GM03348 (cell line): ENCODE data around the gene SOX10.

Experiments
- DNase-seq: peaks from one replicate; pipeline ENCODE4 v3.0.0; 2012; ENCODE audit warnings: low spot score

SOX10 gene

GRCh38 chr22:38016182-38017151, 32.1 kb upstream of the SOX10 start:
- DNase-seq = peak; percentile 60

- DNase-seq = no peak
These were observed 29.7 kb upstream of the SOX10 start for GRCh38 chr22:38014083-38014482.

- DNase-seq = no peak
These were observed 28.3 kb upstream of the SOX10 start for GRCh38 chr22:38012604-38013072.

DNA sequence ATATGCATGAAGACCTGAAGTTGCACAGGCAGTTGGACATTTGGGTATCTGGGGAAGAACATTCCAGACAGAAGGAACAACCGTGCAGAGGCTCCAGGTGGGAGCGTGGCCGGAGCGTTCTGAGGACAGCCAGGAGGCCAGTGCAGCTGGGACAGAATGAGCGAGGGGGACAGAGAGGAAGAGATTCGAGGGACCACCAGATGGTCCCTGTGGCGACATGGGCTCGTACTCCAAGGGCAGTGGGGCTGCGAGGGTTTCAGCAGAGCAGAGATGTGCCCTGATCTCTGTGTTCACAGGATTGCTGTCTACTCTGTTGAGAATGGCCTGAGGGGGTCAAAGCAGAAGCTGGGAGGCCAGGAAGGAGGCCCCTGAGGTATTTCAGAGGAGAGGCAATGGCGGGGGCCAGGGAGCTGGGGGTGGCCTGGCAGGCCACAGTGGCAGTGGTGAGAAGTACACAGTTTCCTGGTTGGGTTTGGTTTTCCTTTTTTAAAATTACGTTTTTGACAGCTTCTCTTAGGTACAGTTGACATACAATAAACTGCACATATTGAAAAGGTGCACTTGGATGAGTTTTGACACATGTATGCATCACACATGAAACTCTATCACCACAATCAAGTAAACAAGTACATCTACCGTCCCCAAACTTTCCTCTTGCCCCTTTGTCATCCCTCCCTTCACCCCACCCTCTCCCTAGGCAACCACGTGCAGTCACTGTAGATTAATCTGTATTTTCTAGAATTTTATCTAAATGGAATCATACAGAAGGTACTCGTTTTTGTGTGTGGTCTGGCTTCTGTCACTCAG, 24.8 kb upstream of the SOX10 start:
- no peak for DNase-seq

DNA sequence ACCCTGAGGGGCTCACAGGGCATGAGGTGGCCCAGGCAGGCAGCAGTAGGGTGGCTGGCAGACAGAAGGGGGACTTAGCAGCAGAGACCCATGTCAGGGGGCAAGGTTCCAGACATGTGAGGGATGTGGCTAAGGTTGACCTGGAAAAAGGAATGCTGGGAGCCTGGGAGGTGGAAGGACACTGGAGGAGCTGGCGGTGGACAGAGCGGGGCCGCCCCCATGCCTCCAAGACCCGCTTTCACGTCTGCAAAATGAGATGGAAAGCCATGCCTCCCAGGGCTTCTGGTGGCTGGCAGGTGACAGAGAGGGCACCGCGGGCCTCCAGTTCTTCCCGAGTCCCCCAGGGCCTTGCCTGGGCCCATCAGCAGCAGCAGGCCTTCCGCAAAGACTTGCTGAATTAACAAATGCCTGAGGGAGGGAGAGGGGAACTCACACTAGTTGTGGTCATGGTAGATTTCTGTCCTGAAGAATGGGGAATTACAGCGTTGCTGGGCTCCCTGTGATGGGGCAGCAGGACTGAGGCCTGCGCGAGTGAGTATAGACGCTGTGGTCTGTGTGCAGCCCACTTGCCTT, 23.1 kb upstream of the SOX10 start:
- no peak for DNase-seq

GRCh38 chr22:38006906-38007305, 22.6 kb upstream of the SOX10 start:
- no peak for DNase-seq

GRCh38 chr22:38005943-38006342, 21.6 kb upstream of the SOX10 start:
- no peak for DNase-seq

DNA sequence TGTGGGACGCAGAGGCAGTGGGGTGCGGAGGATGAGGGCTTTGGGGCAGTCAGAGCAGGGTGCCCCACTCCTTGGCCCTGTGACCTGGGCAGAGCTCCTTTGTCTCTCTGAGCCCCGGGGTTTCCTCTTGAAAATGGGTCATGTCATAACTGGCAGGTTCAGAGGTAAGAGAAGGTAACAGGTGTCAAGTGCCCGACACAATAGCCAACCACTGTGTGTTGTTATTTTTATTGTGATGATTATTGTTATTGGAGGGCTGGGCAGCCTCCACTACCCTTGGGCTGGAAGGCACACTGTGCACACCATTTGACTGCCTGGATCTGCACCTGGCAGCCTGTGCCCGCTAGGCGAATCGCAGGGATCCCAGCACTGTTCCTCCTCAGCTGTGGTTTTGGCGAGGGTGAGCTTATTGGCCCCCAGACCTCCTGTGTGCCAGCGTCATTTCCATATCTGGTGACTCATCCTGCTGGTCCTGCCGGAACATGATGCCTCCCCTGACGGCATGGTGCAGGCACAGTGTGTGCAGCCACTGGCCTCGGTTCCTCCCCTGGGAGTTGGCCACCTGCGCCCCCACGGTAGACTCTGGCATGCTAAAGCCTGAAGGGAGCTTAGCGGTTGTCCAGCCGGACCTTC, 15.4 kb upstream of the SOX10 start:
- no peak for DNase-seq

- no peak for DNase-seq
These were observed 14.9 kb upstream of the SOX10 start for GRCh38 chr22:37999236-37999635.

GRCh38 chr22:37998543-37998942, 14.2 kb upstream of the SOX10 start:
- no peak for DNase-seq

DNA sequence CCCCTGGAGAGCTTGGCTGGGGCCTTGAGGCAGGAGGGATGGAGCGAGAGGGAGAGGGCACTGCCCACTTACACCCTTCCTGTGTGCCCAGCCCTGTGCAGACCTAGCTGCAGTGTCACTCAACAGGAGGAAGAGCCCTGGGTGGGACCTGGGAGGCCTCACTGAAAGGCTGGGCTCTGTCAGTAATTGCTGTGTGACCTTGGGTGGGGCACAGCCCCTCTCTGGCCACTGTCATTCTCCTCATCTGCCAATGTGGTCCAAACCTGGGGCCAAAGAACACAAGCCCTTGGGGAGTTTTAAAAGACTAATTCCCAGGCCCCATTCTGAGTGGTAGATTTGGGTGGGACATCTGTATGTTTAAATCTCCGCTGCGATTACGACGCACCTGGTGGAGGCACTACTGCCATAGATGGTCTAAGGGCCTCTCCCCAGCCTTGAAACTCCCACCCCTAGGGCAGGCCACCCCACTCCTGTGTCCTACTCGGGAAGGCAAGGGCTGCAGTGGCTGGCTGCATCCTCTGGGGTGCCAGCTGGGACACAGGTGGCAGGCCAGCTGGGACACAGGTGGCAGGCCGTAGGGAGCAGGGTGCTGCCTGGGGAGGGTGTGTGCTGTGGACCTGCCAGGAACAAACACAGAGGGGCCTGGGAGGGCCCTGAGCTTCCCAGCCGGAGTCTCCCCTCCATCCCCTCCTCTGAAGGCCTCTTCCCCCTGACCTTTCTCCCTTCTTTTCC, 12.3 kb upstream of the SOX10 start:
- DNase-seq = no peak

GRCh38 chr22:37996079-37996478, 11.7 kb upstream of the SOX10 start:
- DNase-seq = no peak

- no peak for DNase-seq
These were observed 11.1 kb upstream of the SOX10 start for GRCh38 chr22:37995460-37995859.

GRCh38 chr22:37994982-37995381, 10.6 kb upstream of the SOX10 start:
- DNase-seq = no peak

GRCh38 chr22:37994049-37994448, 9.7 kb upstream of the SOX10 start:
- DNase-seq = no peak

GRCh38 chr22:37991731-37992442, 7.5 kb upstream of the SOX10 start:
- DNase-seq = no peak

GRCh38 chr22:37990862-37991261, 6.5 kb upstream of the SOX10 start:
- no peak for DNase-seq

DNA sequence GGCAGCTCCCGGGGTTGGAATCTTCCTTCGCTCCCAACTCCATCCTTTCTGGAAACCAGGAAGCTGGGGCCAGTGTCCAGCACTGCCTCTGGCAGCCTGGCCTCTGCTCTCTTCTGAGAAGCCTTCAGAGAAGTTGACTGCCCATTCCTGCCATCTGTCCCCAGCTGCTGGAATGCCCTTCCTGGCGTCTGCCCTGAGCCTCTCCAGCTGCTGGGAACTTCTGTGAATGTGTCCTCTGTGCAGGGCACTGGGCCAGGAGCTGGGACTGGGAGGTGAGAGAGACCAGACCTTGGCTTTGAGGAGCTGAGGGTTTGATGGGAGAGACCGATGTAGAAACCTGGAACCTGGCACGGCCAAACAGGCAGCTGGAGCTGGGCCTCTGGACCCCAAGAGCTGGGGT, 5.9 kb upstream of the SOX10 start:
- no peak for DNase-seq

DNA sequence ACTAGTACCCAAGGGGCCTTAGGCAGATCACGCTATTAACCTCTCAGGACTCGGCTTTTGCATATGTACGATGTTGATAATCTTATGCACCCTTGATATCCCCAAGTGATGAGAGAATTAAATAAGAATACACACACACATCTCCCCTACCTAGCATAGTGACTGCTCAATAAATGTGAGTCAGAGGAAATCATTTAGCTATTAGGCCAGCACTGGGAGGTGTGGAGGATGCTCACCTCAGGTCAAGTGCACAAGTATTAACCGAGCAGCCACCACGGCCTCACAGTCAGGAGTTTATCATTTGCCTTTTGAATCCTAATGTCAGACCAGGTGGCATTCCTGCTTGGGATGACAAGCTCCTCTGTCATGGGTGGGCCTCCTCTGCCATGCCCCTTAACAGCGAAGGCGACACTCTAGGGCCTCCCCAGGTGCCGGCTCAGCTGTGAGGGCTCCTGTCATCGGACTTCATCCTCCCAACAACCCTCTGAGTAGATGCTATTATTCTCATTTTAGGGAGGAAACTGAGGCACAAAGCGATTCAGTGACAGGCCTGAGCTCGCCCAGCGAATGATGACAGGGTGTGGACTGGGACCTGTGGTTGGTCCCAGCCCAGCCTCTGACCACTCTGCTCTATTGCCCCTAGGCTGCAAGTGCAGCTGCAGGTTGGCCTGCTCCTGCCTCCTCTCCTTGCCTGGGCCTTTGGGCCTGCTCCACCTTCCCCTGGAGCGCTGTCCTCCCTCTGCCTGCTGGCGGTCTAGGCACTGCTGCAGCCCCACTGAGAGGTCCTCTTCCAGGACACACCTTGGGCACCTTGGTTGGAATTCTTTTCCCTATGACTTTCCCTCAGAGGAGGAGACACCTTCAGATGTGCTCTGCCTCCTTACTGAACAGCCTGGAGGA, 5.0 kb upstream of the SOX10 start:
- no peak for DNase-seq

DNA sequence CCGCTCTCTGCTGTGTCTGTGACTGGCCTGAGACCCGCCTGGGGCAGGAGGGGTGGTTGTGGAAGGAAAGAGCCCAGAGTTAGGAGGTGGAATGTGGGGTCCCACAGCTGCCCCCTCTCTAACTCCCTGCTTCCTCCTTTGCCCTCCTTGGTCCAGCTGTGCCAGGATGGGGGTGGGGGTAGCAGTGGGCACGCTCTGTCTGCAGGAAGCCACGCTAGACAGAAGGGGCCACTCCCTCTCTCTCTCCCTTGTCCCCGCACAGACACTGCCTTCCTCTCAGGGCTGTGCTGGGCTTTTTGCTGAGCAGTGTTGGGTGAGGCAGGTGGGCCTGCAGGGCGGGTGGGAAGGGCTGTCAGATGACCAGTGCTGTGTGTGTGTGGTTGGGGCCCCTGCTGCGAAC, 2.0 kb upstream of the SOX10 start:
- DNase-seq = no peak
